ENCODE results near the gene RIC1. TPM values are rescaled to one million over a fixed set of nuclear protein-coding genes. Genes with fewer than 3 reads are reported as not detected.
"Not testable (repeated sequence)": the region's sequence is repeated elsewhere in the genome, so short reads cannot be mapped to it uniquely, and the experiment has no call there.

Gene RIC1
- total RNA-seq, 2 experiments from 2014 or later: 24.7 to 26.3 TPM

- ChIA-PET POLR2A (no interaction called here), CTCF (no interaction called here)
These were observed 90.4 kb downstream of the RIC1 start for GRCh38 chr9:5719100-5719926.

DNA sequence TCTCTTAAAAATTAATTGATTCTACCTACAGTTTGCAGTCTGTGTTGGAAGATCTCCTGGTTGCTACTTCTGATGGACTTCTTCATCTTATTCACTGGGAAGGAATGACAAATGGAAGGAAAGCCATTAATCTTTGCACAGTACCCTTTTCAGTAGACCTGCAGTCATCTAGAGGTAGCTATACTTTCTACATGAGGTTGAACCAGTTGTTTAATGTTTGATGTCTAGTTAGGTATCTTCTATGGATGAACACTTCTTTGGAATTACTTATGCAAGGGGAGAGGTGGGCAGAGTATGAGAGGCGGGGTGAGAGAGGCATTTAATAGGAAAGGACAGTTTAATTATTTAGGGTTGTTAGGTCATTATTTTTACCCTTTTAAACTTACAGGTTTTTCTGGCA, 91.2 kb downstream of the RIC1 start:
- H3K27me3 ChIP-seq (ENCODE audit: control insufficient read depth in 1 of 2, insufficient read depth in 2 of 2, low read length in 2 of 2): no peaks in the 10 kb centered on the region
- H3K27ac ChIP-seq (ENCODE audit: low read depth in 1 of 2, low read length in 2 of 2): no peak overlapping the region
- Mint-ChIP-seq H3K27me3 (no peaks in the 10 kb centered on the region), H3K4me3 (no peak overlapping the region), H3K27ac (no peak overlapping the region), H3K36me3 (ENCODE audit: low read depth) (peaks cover 79% of the 10 kb centered on the region), H3K9me3 (peaks cover 4% of the 10 kb centered on the region), H3K4me1 (ENCODE audit: low read depth) (peaks cover 11% of the 10 kb centered on the region)
- ATAC-seq (ENCODE audit: poor library complexity) (no peak), DNase-seq (no peak)
- ChIA-PET POLR2A (no interaction called here), CTCF (no interaction called here)
- H3K9me3 ChIP-seq (ENCODE audit: control insufficient read depth in 1 of 2, insufficient read depth in 1 of 2, low read length in 2 of 2): peaks cover 0 to 8% of the 10 kb centered on the region in 2 experiments
- intact Hi-C loops (cut with DNase I, micrococcal nuclease): no loop called here
- peaks cover 20% of the 10 kb centered on the region for H3K36me3 ChIP-seq (ENCODE audit: insufficient read depth, low read length)
- no peaks in the 10 kb centered on the region for H3K4me1 ChIP-seq (ENCODE audit: insufficient read depth, low read length)
- H3K4me3 ChIP-seq (ENCODE audit: low read length): no peak overlapping the region
- TF ChIP-seq CTCF (IDR thresholded peaks at IDR 0.05): no peak

More at GRCh38 chr9:5719100-5719926, 90.4 kb downstream of the RIC1 start:
- Mint-ChIP-seq H3K27me3 (no peaks in the 10 kb centered on the region), H3K4me1 (ENCODE audit: low read depth) (peaks cover 15% of the 10 kb centered on the region), H3K27ac (no peak overlapping the region), H3K4me3 (no peak overlapping the region), H3K9me3 (peaks cover 4% of the 10 kb centered on the region), H3K36me3 (ENCODE audit: low read depth) (peaks cover 79% of the 10 kb centered on the region)
- TF ChIP-seq CTCF (IDR thresholded peaks at IDR 0.05): no peak
- DNase-seq (no peak), ATAC-seq (ENCODE audit: poor library complexity) (no peak)
- Histone ChIP-seq H3K27ac (ENCODE audit: low read depth in 1 of 2, low read length in 2 of 2) (no peak overlapping the region), H3K4me3 (ENCODE audit: low read length) (no peak overlapping the region), H3K27me3 (ENCODE audit: control insufficient read depth in 1 of 2, insufficient read depth in 2 of 2, low read length in 2 of 2) (no peaks in the 10 kb centered on the region), H3K36me3 (ENCODE audit: insufficient read depth, low read length) (peaks cover 24% of the 10 kb centered on the region), H3K4me1 (ENCODE audit: insufficient read depth, low read length) (no peaks in the 10 kb centered on the region), H3K9me3 (ENCODE audit: control insufficient read depth in 1 of 2, insufficient read depth in 1 of 2, low read length in 2 of 2) (peaks cover 0 to 8% of the 10 kb centered on the region in 2 experiments)
- intact Hi-C loops (cut with DNase I, micrococcal nuclease): no loop called here

DNA sequence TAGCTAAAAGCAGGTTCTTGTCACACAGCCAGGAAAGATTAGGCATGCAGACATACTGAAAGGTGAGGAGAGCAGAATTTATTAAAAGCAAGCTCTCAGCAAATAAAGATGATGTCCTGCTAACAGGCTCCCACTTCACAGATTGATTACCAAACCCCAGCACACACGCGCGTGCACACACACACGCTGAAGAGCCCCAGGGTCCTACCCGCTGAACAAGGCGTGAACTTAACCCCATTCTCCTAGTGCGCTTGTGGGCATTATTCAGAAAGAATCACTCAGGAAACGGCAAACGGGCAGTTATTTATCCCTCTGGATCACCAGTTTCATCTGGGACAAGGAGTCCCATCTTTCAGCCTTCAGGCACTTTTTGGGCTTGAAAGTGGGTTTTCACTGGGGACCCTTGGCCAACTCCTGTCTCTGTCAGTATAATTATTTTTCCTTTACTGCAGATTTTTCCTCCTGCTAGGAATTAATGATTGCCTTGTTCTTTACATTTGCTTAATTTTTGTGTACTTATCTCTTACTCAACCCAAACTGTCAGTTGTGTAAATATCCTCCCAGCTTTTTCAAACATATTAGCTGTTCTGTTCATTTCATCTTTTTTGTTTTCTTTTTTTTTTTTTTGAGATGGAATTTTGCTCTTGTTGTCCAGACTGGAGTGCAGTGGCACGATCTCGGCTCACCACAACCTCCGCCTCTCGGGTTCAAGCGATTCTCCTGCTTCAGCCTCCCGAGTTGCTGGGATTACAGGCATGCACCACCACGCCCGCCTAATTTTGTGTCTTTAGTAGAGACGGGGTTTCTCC, 92.6 kb downstream of the RIC1 start:
- Mint-ChIP-seq H3K9me3 (peaks cover 4% of the 10 kb centered on the region), H3K27me3 (no peaks in the 10 kb centered on the region), H3K4me3 (no peak overlapping the region), H3K27ac (no peak overlapping the region), H3K4me1 (ENCODE audit: low read depth) (peaks cover 18% of the 10 kb centered on the region), H3K36me3 (ENCODE audit: low read depth) (peaks cover 79% of the 10 kb centered on the region)
- peaks cover 0 to 8% of the 10 kb centered on the region in 2 experiments for H3K9me3 ChIP-seq (ENCODE audit: control insufficient read depth in 1 of 2, insufficient read depth in 1 of 2, low read length in 2 of 2)
- no peak overlapping the region for H3K4me3 ChIP-seq (ENCODE audit: low read length)
- POLR2A ChIA-PET: interaction anchor here (0.6 kb wide), 1 partner anchor 28 kb away, joined by 3 read pairs; no protein-coding TSS in a partner anchor
- H3K4me1 ChIP-seq (ENCODE audit: insufficient read depth, low read length): no peaks in the 10 kb centered on the region
- no peak overlapping the region for H3K27ac ChIP-seq (ENCODE audit: low read depth in 1 of 2, low read length in 2 of 2)
- CTCF ChIA-PET: no interaction called here
- ATAC-seq (ENCODE audit: poor library complexity) (no peak), DNase-seq (no peak)
- H3K36me3 ChIP-seq (ENCODE audit: insufficient read depth, low read length): peaks cover 20% of the 10 kb centered on the region
- no peak for TF ChIP-seq CTCF (IDR thresholded peaks at IDR 0.05)
- no peaks in the 10 kb centered on the region for H3K27me3 ChIP-seq (ENCODE audit: control insufficient read depth in 1 of 2, insufficient read depth in 2 of 2, low read length in 2 of 2)
- intact Hi-C loops (cut with DNase I, micrococcal nuclease): no loop called here

DNA sequence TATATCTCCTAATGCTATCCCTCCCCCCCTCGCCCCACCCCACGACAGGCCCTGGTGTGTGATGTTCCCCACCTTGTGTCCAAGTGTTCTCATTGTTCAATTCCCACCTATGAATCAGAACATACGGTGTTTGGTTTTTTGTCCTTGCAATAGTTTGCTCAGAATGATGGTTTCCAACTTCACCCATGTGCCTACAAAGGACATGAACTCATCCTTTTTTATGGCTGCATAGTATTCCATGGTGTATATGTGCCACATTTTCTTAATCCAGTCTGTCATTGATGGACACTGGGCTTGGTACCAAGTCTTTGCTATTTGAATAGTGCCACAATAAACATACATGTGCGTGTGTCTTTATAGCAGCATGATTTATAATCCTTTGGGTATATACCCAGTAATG, 93.8 kb downstream of the RIC1 start:
- ATAC-seq (ENCODE audit: poor library complexity); H3K9me3 ChIP-seq (ENCODE audit: control insufficient read depth in 1 of 2, insufficient read depth in 1 of 2, low read length in 2 of 2); H3K27ac ChIP-seq (ENCODE audit: low read depth in 1 of 2, low read length in 2 of 2); DNase-seq; CTCF ChIA-PET; H3K9me3 Mint-ChIP-seq; POLR2A ChIA-PET; H3K27ac Mint-ChIP-seq; H3K27me3 ChIP-seq (ENCODE audit: control insufficient read depth in 1 of 2, insufficient read depth in 2 of 2, low read length in 2 of 2); H3K27me3 Mint-ChIP-seq; H3K4me3 ChIP-seq (ENCODE audit: low read length); H3K4me3 Mint-ChIP-seq; H3K4me1 ChIP-seq (ENCODE audit: insufficient read depth, low read length); intact Hi-C loops (cut with DNase I, micrococcal nuclease): not testable (repeated sequence)
- Mint-ChIP-seq H3K36me3 (ENCODE audit: low read depth) (peaks cover 82% of the 10 kb centered on the region), H3K4me1 (ENCODE audit: low read depth) (peaks cover 14% of the 10 kb centered on the region)
- peaks cover 27% of the 10 kb centered on the region for H3K36me3 ChIP-seq (ENCODE audit: insufficient read depth, low read length)
